HG02763 (cell line): ENCODE data around the gene CNOT11.
A peak's percentile ranks its signal among the peaks of the same experiment; 100 is the strongest.
"Not testable (repeated sequence)": the region's sequence is repeated elsewhere in the genome, so short reads cannot be mapped to it uniquely, and the experiment has no call there.

Experiments used
- ATAC-seq: cut with Tn5 transposase; IDR thresholded peaks from one replicate; pipeline ENCODE4 v1.9.1; 2021; ENCODE audit warnings: mild to moderate bottlenecking, moderate library complexity; ENCODE audit not compliant: unreplicated experiment

CNOT11 gene

DNA sequence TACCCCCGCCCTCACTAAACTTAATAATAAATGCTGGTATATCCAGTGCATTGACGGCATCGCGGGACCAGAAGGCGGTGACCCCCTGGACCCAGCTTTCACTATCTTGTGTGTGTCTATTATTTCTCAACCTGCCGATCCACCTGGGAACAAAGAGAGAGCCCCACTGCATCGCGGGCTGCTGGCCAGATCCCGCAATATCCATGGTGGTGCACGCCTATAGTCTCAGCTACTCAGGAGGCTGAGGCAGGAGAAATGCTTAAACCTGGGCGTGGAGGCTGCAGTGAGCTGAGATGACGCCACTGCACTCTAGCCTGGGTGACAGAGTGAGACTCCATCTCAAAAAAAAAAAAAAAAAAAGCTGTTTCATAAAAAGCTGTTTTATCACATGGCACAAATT, 7.8 kb upstream of the CNOT11 start:
- ATAC-seq, result not testable (repeated sequence)

DNA sequence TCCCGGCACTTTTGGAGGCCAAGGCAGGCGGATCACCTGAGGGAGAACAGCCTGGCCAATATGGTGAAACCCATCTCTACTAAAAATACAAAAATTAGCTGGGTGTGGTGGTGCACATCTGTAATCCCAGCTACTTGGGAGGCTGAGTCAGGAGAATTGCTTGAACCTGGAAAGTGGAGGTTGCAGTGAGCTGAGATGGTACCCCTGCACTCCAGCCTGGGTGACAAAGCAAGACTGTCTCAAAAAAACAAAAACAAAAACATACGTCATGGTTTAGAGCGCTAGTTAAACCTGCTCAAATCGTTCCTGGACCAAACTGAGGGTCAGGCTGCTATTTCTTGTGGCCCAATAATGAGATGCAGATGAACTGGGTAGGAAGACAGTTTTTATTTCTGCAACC, 7.2 kb upstream of the CNOT11 start:
- not testable (repeated sequence) for ATAC-seq

DNA sequence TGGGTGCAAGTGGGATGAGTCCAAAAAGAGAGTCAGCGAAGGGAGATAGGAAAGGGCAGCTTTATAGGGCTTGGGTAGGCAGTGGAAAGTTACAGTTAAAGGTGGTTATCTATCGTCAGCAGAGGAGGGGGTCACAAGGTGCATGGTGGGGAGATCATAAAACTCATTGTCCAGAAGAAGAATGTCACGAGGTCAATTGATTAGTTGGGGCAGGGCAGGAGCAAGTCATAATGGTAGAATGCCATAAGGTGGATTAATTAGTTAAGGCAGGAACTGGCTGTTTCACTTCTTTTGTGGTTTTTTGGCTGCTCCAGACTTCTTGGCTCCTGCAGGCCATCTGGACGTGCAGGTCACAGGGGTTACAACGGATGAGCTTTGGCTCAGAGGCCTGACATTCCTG, 3.9 kb upstream of the CNOT11 start:
- ATAC-seq, result not testable (repeated sequence)

DNA sequence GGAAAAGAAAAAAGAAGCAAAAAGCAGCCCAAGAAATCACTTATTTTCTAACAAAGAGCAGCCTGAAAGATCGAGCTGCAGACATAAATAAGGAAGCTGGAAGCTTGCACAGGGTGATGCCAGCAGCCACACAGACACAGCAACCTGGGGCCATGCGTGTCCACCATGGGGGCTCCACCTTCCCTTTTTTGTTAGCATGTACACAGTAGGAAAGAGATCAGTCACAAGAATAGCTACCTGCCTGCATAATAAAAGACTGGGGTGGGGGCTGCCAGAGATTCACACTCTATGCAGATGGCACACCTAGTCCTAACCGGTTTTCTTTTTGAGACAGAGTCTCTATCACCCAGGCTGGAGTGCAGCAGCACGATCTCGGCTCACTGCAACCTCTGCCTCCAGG, 2.9 kb upstream of the CNOT11 start:
- ATAC-seq, result no peak

DNA sequence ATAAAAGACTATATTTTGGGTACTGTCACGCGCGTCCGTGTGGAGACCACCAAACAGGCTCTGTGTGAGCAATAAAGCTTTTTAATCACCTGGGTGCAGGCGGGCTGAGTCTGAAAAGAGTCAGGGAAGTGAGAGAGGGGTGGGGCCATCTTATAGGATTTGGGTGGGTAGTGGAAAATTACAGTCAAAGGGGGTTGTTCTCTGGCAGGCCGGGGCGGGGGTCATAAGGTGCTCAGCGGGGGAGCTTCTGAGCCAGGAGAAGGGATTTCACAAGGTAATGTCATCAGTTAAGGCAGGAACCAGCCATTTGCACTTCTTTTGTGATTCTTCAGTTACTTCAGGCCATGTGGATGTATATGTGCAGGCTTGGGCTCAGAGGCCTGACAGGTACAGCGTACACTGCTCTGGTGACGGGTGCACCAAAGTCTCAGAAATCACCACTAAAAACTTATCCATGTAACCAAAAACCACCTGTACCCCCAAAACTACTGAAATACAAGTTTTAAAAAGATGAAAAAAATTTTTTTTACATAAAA, 1.4 kb upstream of the CNOT11 start:
- not testable (repeated sequence) for ATAC-seq

DNA sequence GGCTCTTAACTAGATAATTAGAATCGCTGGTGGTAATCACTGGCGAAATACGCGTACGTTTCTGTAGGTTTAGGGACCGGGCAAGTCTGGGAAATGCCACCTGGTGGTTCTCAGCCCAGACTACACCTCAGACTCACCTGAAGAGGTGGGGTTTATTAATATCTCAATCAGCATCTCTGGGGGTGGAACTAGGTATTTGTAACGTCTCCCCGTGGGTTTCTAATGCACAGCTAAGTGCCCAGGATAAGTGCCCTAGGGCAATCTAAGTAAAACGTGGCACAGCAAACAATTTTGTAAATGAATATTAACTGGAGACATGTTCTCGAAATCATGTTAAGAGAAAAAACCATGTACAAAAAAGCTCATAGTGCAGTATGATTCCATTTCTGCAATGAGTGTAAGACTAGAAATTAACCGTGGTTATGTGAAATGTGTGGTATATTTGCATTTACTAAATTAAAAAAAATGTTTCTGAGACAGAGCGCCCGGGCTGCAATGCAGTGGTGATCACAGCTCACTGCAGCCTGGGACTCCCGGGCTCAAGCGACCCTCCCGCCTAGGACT, 760 bp upstream of the CNOT11 start:
- peak; percentile 45 for ATAC-seq

DNA sequence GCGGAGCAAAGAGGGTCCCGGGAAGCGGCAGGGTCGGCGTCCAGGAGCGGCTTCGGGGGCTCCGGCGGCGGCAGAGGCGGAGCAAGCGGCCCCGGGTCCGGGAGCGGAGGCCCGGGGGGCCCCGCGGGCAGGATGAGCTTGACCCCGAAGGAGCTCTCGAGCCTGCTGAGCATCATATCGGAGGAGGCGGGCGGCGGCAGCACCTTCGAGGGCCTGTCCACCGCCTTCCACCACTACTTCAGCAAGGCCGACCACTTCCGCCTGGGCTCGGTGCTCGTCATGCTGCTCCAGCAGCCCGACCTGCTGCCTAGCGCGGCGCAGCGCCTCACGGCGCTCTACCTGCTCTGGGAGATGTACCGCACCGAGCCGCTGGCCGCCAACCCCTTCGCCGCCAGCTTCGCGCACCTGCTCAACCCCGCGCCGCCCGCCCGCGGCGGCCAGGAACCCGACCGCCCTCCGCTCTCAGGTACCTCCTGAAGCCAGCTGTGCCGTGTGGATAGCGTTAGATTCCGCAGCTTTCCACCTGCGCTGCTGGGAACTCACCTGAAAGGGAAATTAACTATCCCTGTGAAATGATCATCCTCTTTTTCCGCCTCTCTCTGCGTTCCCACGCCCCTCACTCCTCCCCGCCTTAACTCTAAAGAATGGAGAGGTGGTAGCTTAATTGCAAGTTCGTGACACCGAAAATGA, 472 bp downstream of the CNOT11 start:
- ATAC-seq, result peak; percentile 48

DNA sequence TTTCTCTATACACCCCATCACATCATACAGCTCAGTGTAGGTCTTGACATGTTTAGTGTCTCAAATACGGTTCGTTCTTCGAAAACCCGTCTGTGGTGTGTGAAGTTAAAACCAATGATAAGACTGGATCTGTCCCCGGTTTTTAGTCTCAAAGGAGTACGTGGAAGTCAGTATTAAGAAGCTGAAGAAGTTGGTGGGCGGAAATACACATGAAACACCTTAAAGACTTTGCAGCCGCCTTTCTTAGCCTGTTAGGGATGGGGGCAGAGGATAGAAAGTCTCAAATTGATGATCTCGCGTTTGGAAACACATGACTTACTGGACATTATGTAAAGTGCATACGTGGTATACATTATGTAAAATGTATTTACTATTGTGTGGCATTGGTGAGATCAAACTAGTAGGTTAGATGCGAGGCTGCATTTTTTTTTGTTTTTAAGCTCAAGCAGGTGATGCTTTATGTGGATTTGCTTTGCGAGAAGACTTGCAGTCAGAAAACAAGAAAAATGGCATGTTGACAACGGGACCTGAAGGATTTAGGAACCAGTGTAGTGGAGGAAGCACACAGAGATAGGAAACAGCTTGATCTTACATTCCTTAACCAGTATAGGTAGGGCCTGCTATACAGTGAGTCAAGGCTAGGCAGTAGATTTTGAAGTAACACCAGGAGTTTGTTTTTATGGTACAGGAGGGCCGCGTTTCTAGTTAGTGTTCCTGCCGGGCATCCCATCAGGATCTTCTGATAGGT, 1.2 kb downstream of the CNOT11 start:
- ATAC-seq, result no peak

DNA sequence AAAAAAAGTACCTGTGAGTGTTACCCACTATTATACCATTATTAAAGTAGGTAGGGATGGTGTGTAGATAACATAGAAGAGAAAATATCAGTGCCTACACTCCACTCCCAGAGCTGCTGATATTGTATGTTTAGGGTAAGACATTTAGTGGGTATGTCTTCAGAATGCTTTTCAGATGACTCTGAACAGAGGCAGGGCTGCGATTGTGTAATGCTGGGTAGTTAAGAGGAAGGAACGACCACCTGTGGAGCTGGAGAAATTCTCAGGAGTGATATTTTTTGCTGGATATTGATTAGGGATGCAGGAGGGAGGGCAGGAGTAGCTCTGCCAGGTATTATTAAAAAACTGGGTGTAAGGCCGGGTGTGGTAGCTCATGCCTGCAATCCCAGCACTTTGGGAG, 2.8 kb downstream of the CNOT11 start:
- no peak for ATAC-seq

DNA sequence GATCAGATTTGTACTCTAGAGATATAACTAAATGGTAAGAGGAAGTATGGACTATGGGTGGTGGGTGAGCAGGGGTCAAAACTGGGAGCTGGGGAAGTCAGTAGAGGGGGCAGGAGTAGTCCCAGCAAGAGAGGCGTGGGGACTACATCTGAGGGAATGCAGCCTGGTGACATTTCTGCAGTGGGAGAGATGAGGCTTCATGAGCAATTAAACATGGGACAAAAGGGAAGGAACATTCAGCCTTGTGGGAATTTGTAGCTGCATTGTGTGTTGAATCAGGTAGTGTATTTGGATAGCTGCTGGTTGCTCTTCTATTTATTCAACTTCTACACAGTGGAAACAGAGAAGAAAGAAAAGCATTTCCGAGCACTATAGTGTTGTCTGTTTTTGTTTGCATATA, 3.6 kb downstream of the CNOT11 start:
- ATAC-seq, result no peak

DNA sequence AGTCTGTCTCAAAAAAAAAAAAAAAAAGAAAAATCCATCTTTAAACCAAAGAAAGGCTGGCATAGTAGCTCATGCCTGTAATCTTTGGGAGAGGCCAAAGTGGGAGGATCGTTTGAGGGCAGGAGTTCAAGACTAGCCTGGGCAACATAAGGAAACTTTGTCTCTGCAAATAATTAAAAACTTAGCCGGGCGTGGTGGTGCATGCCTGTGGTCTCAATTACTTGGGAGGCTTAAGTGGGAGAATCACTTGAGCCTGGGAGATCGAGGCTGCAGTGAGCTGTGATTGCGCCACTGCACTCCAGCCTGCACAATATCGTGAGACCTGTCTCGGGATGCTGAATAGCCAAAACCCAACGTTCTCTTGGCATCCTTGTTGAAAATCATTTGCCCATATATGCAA, 6.1 kb downstream of the CNOT11 start:
- no peak for ATAC-seq

DNA sequence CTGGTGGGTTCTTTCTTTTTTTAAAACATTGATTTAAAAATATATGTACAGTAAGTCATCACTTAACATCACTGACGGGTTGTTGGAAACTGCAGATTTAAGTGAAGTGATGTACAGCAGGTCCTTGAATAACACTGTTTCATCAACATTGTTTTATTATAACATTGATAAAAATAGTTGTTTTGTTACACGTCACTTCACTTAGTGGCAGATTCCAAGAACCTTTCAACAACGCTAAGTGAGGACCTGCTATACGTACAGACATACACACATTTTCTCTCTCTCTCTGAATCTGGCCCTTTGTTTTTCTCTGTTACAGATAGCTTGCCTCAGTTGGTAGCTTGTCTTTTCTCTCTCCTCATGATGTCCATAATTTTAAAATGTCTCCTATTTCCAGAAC, 9.5 kb downstream of the CNOT11 start:
- ATAC-seq, result no peak

DNA sequence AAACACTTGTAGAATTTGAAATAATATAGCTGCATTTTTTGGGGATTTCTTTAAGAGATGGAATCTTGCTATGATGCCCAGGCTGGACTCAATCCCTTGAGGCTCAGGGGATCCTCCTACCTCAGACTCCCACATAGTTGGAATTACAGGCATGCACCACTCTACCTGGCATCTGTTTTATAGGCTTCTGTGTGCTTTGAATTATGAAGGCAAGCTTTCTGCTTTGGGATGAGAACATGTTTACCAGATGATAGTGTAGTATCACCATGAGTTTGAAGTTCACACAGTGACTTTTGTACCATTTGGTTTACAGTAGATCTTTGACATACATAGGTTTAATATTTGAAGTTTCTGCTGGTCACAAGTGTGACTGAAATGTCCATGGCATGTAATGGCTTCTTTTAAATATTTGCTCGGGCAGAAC, 10.7 kb downstream of the CNOT11 start:
- ATAC-seq, result no peak

DNA sequence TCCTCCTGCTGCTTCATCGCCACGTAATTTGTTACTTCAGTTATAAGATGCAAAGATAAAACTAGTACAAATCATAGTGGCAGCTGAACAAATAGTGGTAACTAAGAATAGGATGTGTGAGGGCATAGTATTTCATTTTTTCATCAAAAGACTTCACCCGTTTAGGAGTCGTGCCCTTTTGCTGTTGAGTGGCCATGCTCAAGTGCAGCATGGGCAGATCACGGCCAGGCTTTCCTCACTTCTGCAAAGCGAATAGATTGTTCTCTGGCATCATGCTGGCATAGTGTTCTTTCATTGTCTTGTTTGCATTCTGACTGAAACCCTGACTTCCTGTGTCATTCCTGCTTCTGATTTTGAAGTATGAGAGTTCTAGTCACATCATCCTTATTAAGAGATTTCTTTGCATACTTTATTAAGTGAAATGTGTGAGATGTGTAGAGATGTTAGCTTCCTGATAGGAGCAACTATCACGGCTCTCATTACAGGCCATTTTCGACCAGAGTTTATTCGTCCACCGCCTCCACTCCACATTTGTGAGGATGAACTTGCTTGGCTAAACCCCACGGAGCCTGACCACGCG, 11.8 kb downstream of the CNOT11 start:
- no peak for ATAC-seq

DNA sequence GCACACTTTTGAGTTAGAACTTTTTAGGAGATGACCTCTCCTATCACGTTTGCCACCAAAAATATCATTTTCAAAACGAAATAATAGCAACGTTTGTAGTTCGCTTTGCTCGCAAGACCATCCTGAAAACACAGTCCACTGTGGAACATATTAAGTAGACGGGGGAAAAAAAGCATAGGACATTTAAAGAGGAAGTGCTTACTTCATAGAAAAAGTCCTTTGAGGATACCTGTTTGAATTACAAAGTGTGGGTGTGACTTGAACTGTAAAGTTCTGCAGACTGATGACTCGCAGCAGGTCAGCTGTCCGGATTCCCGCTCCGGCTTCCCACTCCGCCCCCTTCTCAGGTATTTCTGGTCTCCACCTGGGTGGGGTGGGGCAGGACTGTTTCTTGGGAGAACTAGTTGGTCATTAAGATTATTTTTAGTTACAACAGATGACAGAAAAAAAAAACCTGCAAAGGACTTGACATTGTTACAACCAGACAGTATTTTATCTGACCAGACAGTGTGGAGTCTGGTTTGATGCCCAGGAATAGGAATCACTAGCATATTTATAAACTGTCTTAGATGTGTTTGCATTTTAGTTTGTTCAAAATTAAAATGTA, 13.3 kb downstream of the CNOT11 start:
- ATAC-seq, result no peak

DNA sequence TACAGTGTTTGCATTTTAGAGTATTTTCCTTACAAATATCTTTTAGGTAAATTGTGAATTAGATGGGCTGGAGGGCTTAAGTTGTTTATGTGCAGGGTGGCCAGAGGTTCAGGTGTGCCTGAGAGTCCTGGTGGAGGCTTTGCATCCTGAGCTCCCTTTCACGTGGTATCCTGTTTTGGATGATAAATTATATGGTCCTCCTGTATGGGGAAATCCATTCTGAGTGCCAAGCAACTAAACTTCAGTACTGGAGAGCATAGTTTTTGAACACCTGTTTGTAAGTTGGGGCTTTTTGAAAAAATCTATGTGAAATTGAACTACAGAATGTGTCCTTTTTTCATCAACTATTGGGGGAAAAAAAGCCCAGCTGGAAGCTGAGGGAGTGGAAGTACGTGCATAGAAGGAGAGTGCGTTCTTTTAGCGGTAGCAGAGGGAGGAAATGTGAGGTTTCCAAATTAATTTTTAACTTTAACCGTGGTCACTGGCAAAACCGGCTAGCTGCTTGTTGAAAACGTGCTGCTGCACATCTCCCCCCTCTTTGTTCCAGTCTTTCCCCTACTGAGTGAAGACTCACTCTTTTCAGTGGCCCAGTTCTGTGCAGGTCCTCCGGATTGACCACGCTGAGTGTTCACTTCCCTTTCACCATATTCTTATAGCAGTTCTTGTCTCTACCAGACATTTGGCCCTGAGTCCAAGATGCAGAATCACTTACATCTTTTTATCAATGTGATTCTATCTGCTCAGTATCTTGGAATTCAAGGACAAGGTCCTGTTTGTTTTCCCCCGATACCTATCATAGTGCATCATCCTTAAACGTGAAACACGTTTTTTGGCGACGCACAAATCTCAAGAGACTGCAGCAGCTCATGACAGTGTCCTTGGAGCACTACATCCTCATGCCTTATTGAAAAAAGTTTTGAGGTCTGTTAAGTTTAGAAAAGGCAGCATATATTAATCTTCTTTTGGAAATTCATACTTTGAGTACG, 15.3 kb downstream of the CNOT11 start:
- ATAC-seq, result peak; percentile 63

DNA sequence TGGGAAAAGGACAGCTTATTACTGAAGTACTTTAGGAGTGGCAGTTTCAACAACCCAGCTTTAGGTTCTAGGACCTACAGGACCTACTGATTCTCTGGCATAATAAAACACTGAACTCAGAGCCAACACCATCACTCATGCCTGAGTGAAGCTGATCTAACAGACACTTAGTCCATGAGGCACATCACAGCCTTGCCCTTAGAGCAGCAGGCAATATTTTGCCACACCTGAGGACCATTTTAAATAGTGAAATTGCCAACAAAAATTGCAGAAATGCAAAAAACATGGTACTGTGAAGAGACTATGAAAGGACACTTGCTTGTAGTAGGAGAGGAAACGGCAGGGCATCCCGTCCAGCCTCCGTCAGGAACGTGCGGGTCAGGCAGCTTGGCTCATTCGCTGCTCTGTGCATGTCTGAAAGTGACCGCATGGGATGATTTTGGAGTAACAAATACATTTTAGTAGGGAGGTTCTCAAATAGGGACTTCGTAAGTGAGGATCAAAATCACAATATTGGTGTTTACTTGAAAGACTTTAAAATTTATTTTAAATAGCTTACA, 18.1 kb downstream of the CNOT11 start:
- ATAC-seq, result no peak

DNA sequence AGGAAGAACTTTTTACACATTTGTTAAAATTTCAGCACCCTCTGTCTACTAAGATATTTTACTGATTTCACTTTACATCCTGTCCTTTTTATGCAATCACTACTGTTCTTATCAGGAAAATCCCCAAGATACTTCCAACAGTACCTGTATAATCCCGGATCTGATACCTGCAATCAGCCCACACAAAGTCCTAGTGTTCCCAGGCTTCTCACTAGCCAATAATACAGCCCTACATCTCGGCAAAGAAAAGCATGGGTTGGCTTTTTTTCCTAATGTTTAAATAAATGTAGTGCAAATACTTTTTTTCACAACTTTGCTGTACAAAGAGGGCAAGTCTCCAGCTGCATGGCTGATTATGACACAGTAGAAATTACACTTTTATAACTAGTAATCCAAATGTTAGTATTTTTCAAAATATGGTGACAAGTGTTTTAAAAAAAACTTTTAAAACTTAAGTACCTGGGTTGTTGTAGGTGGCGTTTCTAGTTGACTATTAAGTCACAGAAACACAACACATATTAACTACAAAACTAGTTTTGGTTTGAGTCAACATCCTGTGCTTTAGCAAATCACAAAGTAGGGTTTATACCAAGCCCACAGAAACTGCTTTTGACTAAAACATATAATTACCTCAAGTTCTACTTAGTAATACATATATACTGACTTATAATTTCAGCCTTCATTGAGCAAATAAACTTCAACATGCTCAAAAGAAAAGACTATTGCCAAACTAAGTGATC, 19.5 kb downstream of the CNOT11 start:
- ATAC-seq, result peak; percentile 60

DNA sequence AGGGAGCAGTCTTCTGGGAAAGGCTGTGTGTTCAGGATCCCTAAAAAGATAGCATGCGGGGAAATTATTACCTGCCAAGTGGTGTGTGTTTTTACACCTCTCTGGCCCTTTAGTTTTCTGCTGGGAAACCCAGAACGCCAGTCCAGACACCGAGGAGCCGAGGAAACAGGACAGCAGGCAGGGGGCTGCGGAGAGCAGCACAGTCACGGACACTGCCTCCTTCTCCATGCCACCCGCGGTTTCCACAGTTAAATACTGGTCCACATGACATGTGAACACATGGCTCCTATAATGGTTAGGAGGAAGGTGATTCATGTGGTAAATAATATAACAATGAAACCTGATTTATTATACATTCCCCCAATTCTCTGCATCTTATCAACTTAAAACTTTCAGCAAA, 20.4 kb downstream of the CNOT11 start:
- ATAC-seq, result no peak
